Nucleus accumbens (tissue), 56 donors: ENCODE results near the gene CERS6.
A peak's percentile ranks its signal among the peaks of the same experiment; 100 is the strongest.

ENCODE experiments used
- DNase-seq, 56 donors: peaks; one replicate each; lab custom pipeline; 2025; lab: John Stamatoyannopoulos, UW

CERS6 gene

DNA sequence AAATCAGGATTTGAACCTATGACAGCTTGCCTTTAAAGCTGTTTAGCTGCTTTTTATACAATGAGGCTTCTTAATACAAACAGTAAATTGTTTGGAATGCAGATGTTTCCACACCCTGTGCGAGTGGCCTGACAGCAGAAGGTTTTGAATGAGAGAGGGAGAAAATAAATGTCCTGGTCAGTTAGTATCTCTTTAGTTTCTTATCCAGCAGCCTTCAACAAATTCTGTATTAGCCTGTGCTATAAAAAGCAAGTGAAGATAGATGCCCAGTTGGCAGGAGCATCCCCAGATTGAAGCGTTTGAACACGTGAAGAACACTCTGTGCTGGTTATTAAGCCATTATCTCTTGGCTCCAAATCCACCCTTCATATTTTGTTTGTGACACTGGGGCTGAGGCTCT is 70.6 kb downstream of the CERS6 start:
- DNase-seq, result no peak

GRCh38 chr2:168528016-168528415 is 71.9 kb downstream of the CERS6 start:
- no peak for DNase-seq

- DNase-seq, result no peak
Measured at GRCh38 chr2:168528469-168528868, 72.4 kb downstream of the CERS6 start.

- no peak for DNase-seq
Measured at GRCh38 chr2:168529054-168529833, 73.2 kb downstream of the CERS6 start.

- no peak for DNase-seq
Measured at GRCh38 chr2:168529900-168530561, 74.0 kb downstream of the CERS6 start.

DNA sequence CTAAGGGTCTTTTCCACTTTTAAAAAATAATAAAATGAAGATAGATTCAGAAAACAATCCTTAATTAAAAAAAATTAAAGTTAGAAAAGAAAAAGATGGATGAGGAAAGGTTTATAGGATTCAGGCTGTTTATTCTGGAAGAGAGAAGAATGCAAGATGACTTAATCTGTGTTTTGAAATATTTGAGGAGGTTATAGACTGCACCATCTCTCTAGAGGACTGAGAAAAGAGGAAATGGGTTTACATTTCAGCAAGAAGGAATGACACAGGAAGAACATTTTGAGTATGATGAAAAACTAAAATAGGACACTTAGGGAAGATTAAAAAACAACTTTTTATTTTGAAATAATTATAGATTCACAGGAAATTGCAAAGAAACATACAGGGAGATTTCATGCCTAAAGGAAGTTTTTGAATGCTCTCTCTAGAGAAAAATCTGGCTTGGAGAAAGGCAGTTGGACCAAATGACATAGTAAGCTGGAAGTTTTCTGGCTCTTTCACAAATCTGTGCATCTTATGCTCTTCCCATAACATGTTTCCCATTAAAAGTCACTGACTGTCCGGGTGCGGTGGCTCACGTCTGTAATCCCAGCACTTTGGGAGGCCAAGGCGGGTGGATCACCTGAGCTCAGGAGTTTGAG is 75.0 kb downstream of the CERS6 start:
- no peak for DNase-seq

- no peak for DNase-seq
Measured at GRCh38 chr2:168534926-168535325, 78.9 kb downstream of the CERS6 start.

GRCh38 chr2:168536925-168537466 is 80.9 kb downstream of the CERS6 start:
- no peak for DNase-seq

GRCh38 chr2:168538133-168538532 is 82.1 kb downstream of the CERS6 start:
- DNase-seq, result no peak

DNA sequence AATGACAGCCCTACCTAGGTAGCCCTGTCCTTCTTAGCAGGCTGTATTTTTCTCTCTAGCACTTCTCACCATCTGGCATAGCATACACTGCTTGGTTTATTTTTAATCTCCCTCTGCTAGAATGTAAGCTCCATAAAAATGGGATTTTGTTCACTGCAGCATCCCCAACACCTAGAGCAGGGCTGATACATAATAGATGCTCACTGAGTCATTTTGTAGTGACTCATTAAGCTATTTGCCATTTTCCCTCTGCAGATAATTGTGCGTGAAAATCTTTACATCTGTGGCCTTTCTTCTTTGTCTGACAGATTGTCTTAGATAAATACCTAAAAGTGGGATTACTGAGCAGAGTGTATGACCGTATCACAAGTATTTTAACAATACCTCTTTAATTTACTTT is 82.5 kb downstream of the CERS6 start:
- no peak for DNase-seq

DNA sequence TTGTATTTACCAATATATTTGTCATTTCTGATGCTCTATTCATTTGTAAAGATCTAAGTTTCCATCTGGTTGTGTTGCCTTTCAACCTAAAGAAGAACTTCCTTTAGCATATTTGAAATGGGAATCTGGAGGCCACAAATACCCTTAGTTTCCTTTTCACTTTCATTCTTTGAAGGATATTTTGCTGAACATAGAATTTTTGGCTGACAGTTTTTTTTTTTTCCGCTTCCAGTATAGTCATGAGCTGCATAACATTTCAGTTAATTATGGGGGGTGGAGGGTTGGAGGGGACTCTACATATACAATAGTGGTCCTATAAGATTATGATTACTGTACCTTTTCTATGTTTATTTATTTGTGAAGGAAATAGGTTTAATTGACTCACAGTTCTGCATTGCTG is 83.9 kb downstream of the CERS6 start:
- DNase-seq, result no peak

GRCh38 chr2:168541858-168542257 is 85.8 kb downstream of the CERS6 start:
- no peak for DNase-seq

DNA sequence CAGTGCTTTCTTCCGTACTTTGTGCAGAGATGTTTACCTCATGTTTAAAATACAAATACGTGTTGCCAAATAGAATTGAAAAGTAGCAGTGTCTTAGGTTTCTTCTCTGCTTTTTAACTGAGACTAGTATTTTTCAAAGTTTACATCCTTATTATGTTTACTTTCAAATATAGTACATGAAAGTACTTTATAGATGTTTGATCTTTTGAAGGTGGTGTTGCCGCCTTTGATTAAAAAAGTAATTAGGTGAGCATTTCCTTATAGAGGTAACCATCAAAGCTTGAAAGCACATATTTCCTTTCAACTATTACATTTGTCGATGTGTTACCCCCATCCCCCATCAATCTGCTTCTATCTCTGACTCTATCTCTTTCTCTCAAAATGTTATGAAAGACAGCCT is 87.0 kb downstream of the CERS6 start:
- no peak for DNase-seq

DNA sequence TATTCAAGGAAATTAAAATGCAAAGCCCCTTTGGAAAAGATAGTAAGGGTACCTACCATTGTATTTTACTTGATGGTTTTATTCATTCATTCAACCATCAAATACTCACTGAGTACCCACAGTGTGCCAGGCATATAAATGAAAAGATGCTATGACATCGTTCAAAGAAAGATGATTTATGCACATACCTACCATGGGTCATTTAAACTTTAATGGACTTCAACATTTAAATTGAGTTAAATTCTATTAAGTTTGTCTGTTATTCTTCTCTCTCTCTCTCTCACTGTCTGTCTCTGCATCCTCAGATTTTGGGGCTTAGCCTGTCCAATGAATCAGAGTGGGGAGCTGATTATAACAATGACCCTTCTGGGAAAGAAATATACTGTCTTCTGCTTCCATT is 87.9 kb downstream of the CERS6 start:
- no peak for DNase-seq

DNA sequence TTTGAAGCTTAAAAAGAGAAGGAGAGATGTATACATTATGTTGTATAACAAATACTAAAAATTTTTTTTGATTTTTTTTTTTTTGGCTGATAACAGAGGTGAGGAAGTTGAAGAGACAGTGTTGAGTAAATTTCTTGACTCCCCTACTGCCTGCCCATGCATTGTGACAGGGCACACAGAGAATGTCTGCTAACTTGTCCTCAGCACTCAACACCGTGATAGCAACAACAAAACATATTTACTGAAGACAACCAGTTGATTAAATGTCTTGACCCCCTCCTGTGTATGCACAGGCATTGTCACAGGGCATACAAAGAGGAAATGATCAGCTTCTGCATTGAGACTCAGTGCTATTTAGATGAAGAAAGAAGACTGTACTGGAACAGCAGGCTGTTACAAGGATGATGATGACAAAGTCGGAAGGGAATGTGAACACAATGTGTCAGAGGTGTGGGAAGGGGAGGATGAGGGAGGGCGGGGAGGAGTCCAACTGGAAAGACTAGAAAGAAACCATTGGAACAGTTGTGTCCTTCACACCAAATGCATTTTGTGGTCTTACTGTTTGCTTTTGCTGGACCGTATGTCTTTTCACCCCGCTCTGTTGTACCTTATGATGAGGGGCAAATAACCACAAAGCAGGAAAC is 89.5 kb downstream of the CERS6 start:
- no peak for DNase-seq

DNA sequence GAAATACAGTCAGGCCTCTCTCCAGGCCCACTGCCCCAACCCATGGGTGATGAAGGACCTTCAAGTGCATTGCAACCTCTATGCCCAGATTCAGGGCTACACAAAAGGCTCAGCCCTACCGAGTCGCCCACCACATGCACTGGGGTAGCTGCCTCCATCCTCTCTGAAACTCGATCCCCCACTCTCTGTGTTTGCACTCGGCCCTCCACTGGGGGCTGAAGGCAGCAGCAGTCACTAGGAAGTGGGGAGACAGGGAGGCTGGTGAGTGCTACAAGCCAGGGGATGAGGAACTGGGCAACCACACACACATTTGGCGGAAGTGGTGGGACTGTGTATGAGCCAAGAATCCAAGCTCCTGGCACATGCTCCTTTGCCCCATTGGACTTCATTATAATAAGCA is 94.6 kb downstream of the CERS6 start:
- DNase-seq, result peak in 7 of 56 donors; percentile 2 to 20 (median 10)

GRCh38 chr2:168552450-168552856 is 96.4 kb downstream of the CERS6 start:
- DNase-seq, result no peak

DNA sequence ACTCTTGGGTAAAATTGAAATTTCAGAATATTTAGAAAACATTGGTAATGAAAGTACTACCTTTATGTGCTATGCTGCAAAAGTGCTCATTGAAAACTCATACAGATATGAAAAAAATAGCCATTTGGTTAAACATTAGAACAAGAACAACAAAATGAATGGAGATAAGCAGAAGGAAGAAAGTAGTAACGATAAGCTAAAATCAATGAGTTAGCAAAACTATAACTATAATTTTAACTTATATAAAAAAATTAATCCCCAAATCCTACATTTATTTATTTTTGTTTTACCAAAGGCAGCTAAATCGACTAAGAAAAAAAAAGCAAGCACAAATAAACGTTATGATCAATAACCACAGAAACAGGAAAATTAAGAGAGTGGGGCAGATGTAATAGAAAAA is 99.2 kb downstream of the CERS6 start:
- no peak for DNase-seq

- DNase-seq, result no peak
Measured at GRCh38 chr2:168559187-168559586, 103.1 kb downstream of the CERS6 start.

DNA sequence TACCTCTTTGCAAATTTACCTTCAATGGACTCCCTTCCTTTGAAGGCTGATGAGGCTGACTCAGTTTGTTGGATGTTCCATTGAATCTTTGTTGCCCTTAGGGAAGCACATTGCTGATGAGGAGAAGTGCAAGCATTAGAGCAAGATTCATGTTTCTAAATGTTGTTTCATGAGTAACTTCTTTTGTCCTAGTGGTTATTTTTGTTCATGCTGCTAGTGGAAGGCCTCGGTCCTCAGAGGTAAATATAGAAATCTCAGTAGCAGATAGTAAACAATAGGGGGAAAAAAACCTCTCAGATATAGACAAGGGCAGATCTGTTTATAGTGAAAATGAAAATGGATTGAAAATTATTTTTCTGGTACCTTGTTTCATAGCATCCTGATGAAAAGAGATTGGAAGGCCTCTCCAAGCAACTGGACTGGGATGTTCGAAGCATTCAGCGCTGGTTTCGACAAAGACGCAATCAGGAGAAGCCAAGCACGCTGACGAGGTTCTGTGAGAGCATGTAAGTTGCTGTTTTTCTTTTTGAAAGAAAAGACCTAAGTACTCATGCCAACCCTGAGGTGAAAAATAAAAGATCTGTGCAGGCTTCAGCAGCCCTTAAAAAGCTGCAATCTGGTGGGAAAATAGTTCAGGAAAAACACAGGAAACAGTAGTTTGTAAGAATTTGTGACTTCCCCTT is 104.9 kb downstream of the CERS6 start:
- DNase-seq, result peak in 8 of 56 donors; percentile 2 to 30 (median 8)
